Mesenteric fat pad (tissue), 1 donor: ENCODE measurements around the gene PROSER1. TPM values are rescaled to one million over a fixed set of nuclear protein-coding genes. Genes with fewer than 3 reads are reported as not detected.

ENCODE experiments used
- total RNA-seq: library from RNA; stranded (reverse); fragmentation: NEBNext Ultra II Directional; extraction: Animal tissue kit (Norgen Biotek cat#: 25700); gene quantifications from one replicate; pipeline ENCODE4 v1.2.1, GENCODE V29; 2021
- donor health status: DM: yes; HTN: yes; CAD: no.

PROSER1 gene
- total RNA-seq, 1 donor from 2014 or later = 21.0 TPM

Other genes with a start within 250 kb of the PROSER1 start
- not detected for gene STOML3, start 47.3 kb downstream of the PROSER1 start, total RNA-seq
- gene NHLRC3, start 367 bp upstream of the PROSER1 start, total RNA-seq = 27.5 TPM